Activated CD4-positive, alpha-beta T cell treated with anti-CD3 and anti-CD28 coated beads, Interleukin-2, amount 50 U/mL, for 16 hours (primary cell): ENCODE results near the gene SPOPL.
"Not testable (repeated sequence)": the region's sequence is repeated elsewhere in the genome, so short reads cannot be mapped to it uniquely, and the experiment has no call there.

Experiments
- DNase-seq: peaks from one replicate; pipeline ENCODE4 v3.0.0-alpha.2; 2020

The SPOPL gene

GRCh38 chr2:138531913-138532312 is 30.3 kb downstream of the SPOPL start:
- DNase-seq = no peak

- DNase-seq = no peak
Measured at GRCh38 chr2:138534791-138535190, 33.2 kb downstream of the SPOPL start.

GRCh38 chr2:138536302-138536701 is 34.7 kb downstream of the SPOPL start:
- DNase-seq = no peak

GRCh38 chr2:138536740-138537139 is 35.2 kb downstream of the SPOPL start:
- DNase-seq = no peak

GRCh38 chr2:138537170-138537915 is 35.8 kb downstream of the SPOPL start:
- no peak for DNase-seq

- not testable (repeated sequence) for DNase-seq
Measured at GRCh38 chr2:138544206-138544605, 42.6 kb downstream of the SPOPL start.

- DNase-seq = no peak
Measured at GRCh38 chr2:138548796-138549195, 47.2 kb downstream of the SPOPL start.

GRCh38 chr2:138550172-138550571 is 48.6 kb downstream of the SPOPL start:
- DNase-seq = no peak

GRCh38 chr2:138550670-138551287 is 49.2 kb downstream of the SPOPL start:
- no peak for DNase-seq

GRCh38 chr2:138554123-138554522 is 52.6 kb downstream of the SPOPL start:
- DNase-seq = no peak

- DNase-seq = no peak
Measured at GRCh38 chr2:138559641-138560040, 58.1 kb downstream of the SPOPL start.

- no peak for DNase-seq
Measured at GRCh38 chr2:138564586-138565229, 63.1 kb downstream of the SPOPL start.

GRCh38 chr2:138565230-138565598 is 63.6 kb downstream of the SPOPL start:
- no peak for DNase-seq

- DNase-seq = no peak
Measured at GRCh38 chr2:138572318-138572717, 70.7 kb downstream of the SPOPL start.

- DNase-seq = no peak
Measured at GRCh38 chr2:138577066-138577465, 75.5 kb downstream of the SPOPL start.

GRCh38 chr2:138579556-138579955 is 78.0 kb downstream of the SPOPL start:
- no peak for DNase-seq

GRCh38 chr2:138581909-138582308 is 80.3 kb downstream of the SPOPL start:
- no peak for DNase-seq

GRCh38 chr2:138589663-138590062 is 88.1 kb downstream of the SPOPL start:
- DNase-seq = no peak

- no peak for DNase-seq
Measured at GRCh38 chr2:138596403-138596802, 94.8 kb downstream of the SPOPL start.

- DNase-seq = no peak
Measured at GRCh38 chr2:138600732-138601457, 99.3 kb downstream of the SPOPL start.

GRCh38 chr2:138601458-138602165 is 100.0 kb downstream of the SPOPL start:
- no peak for DNase-seq

GRCh38 chr2:138602166-138602460 is 100.5 kb downstream of the SPOPL start:
- no peak for DNase-seq

GRCh38 chr2:138607746-138608145 is 106.2 kb downstream of the SPOPL start:
- no peak for DNase-seq
